Glutamatergic neuron (in vitro differentiated cells): Measurements from ENCODE around the gene SIX5. TPM values are rescaled to one million over a fixed set of nuclear protein-coding genes. Genes with fewer than 3 reads are reported as not detected.

Source experiments
- DNase-seq: peaks from one replicate; pipeline ENCODE4 v3.0.0; 2022
- H3K27ac Mint-ChIP-seq: one replicate; pipeline ENCODE4 v1.8.0; 2020; ENCODE audit warnings: mild to moderate bottlenecking, mixed read lengths, inconsistent platforms; ENCODE audit not compliant: unreplicated experiment
- H3K27me3 Mint-ChIP-seq: one replicate; pipeline ENCODE4 v1.8.0; 2020; ENCODE audit warnings: mild to moderate bottlenecking, moderate library complexity, mixed read lengths, inconsistent platforms; ENCODE audit not compliant: unreplicated experiment
- H3K36me3 Mint-ChIP-seq: one replicate; pipeline ENCODE4 v1.8.0; 2020; ENCODE audit warnings: mild to moderate bottlenecking, mixed read lengths, inconsistent platforms; ENCODE audit not compliant: unreplicated experiment
- H3K4me1 Mint-ChIP-seq: one replicate; pipeline ENCODE4 v1.8.0; 2020; ENCODE audit warnings: mild to moderate bottlenecking, low read depth, mixed read lengths, inconsistent platforms; ENCODE audit not compliant: unreplicated experiment
- H3K4me3 Mint-ChIP-seq: one replicate; pipeline ENCODE4 v1.8.0; 2020; ENCODE audit warnings: mild to moderate bottlenecking, mixed read lengths, inconsistent platforms; ENCODE audit not compliant: unreplicated experiment
- H3K9me3 Mint-ChIP-seq: one replicate; pipeline ENCODE4 v1.8.0; 2020; ENCODE audit warnings: mild to moderate bottlenecking, moderate library complexity, mixed read lengths, inconsistent platforms; ENCODE audit not compliant: unreplicated experiment
- CTCF ChIP-seq: fragments of 200-600 bp; sonication (generic); IDR thresholded peaks from one replicate; pipeline ENCODE4 v1.5.0; 2021; ENCODE audit not compliant: partially characterized antibody, unreplicated experiment
- total RNA-seq: library from RNA; stranded (reverse); fragmentation: NEBNext Ultra II Directional; extraction: Animal tissue kit (Norgen Biotek cat#: 25700); gene quantifications from one replicate; pipeline ENCODE4 v1.2.1, GENCODE V29; 2021; ENCODE audit not compliant: unreplicated experiment

SIX5 gene
- total RNA-seq, 1 donor from 2014 or later: 2.0 TPM

DNA sequence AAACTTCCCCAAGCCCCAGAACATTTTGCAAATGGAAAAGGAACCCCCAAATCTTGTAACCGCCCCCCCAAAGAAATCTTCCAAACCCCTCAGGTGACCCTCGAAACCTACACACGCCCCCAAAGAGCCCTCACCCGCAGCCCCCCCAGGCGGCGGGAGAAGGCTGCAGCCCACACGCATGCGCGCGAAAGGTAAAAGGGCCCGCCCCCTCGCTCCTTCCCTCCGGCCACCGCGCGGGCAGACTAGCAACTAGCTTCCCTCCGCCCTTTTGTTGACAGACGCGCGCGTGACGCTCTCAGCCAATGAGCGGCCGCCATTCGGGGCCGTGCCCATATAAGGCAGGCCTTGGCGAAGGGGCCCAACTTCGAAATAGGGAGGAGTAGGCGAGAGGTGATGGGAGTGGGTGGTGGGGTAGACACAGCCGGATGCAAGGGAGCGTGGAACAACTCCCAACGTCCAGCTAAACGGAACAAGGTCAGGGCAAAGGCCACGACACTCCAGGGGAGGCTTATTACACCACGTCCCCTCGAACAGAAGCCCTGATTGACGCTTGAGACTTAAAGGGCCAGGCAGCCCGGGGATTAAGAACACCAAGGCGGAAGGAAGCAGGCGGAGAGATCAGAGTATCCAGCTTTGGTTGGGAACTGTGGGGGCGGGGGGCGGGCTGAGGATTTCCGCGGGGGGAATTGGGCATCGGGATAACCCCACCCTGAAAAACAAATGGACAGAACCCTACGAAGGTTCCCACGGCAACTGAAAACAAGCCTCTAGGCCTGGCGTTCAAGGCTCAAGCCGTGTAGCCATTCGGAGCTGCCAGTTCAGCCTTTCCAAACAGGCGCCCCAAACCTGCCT, 51.7 kb downstream of the SIX5 start:
- Mint-ChIP-seq H3K4me1 (peaks cover 7% of the 10 kb centered on the region), H3K36me3 (no peaks in the 10 kb centered on the region), H3K9me3 (peaks cover 13% of the 10 kb centered on the region), H3K27me3 (no peaks in the 10 kb centered on the region), H3K27ac (peak overlapping the region; percentile 97), H3K4me3 (peak overlapping the region; percentile 99)
- peak; percentile 98 for DNase-seq
- no peak for TF ChIP-seq CTCF

DNA sequence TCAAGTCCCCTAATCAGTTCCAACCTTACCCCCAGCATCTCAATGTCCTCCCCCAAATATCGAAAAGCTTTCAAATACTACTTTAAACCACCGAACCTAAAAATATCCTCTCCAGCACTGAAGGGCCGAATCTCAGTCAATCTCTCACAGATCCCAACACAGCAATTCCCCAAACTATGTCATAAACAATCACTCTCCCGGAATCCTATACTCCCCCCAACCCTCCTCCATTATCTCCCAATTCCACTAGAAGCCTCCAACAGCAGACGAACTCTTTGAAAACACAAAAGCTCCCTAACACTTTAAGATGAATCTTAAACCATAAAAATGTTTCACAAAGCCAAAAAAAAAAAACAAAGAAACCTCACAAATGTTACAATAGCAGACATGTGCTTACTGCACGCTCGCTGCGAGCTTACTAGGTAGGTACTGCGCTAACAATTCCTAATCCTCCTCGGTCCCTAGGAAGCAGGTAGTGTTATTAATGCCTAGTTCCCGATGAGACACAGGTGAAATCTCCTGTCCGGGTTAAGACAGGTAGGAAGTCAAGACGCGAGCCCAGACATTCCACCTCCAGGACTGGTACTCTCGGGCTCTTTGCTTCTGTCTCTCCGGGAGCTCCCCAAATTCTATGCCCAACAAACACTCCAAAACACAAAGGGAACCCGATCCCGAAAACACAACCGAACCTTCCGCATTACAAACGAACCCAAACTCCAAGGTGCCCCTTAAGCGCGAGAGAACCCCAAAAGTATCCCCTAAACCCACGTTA, 52.5 kb downstream of the SIX5 start:
- peak overlapping the region; percentile 97 for H3K27ac Mint-ChIP-seq
- TF ChIP-seq CTCF: peak; percentile 12
- peaks cover 13% of the 10 kb centered on the region for H3K9me3 Mint-ChIP-seq
- no peaks in the 10 kb centered on the region for H3K36me3 Mint-ChIP-seq
- H3K27me3 Mint-ChIP-seq: no peaks in the 10 kb centered on the region
- peak overlapping the region; percentile 99 for H3K4me3 Mint-ChIP-seq
- DNase-seq: no peak
- H3K4me1 Mint-ChIP-seq: peaks cover 7% of the 10 kb centered on the region

GRCh38 chr19:45715139-45715538, 53.9 kb downstream of the SIX5 start:
- no peaks in the 10 kb centered on the region for H3K36me3 Mint-ChIP-seq
- H3K4me1 Mint-ChIP-seq: peaks cover 12% of the 10 kb centered on the region
- TF ChIP-seq CTCF: no peak
- H3K9me3 Mint-ChIP-seq: peaks cover 17% of the 10 kb centered on the region
- DNase-seq: no peak
- H3K4me3 Mint-ChIP-seq: no peak overlapping the region
- no peaks in the 10 kb centered on the region for H3K27me3 Mint-ChIP-seq
- H3K27ac Mint-ChIP-seq: no peak overlapping the region

Other genes starting within 250 kb of the SIX5 start
- gene OPA3, start 184.4 kb downstream of the SIX5 start, total RNA-seq: 10.5 TPM
- not detected for gene GPR4, start 167.0 kb downstream of the SIX5 start, total RNA-seq
- 53.2 TPM for gene EML2, start 129.9 kb downstream of the SIX5 start, total RNA-seq
- gene GIPR, start 101.0 kb downstream of the SIX5 start, total RNA-seq: 36.4 TPM
- gene SNRPD2, start 77.3 kb downstream of the SIX5 start, total RNA-seq: 264 TPM
- gene QPCTL, start 76.6 kb downstream of the SIX5 start, total RNA-seq: 2.6 TPM
- 20.4 TPM for gene FBXO46, start 38.4 kb downstream of the SIX5 start, total RNA-seq
- not detected for gene MEIOSIN, start 35.8 kb downstream of the SIX5 start, total RNA-seq
- gene DMPK, start 13.2 kb upstream of the SIX5 start, total RNA-seq: 107 TPM
- gene DMWD, start 23.6 kb upstream of the SIX5 start, total RNA-seq: 123 TPM
- gene RSPH6A, start 46.1 kb upstream of the SIX5 start, total RNA-seq: 0.61 TPM
- 78.1 TPM for gene SYMPK, start 93.9 kb upstream of the SIX5 start, total RNA-seq
- 1.0 TPM for gene FOXA3, start 95.1 kb upstream of the SIX5 start, total RNA-seq
- 19.2 TPM for gene IRF2BP1, start 116.9 kb upstream of the SIX5 start, total RNA-seq
- 7.1 TPM for gene MYPOP, start 133.4 kb upstream of the SIX5 start, total RNA-seq
- gene NANOS2, start 145.5 kb upstream of the SIX5 start, total RNA-seq: not detected
- 163 TPM for gene NOVA2, start 204.6 kb upstream of the SIX5 start, total RNA-seq
- 33.5 TPM for gene CCDC61, start 226.2 kb upstream of the SIX5 start, total RNA-seq